Measurements from ENCODE around the gene CTDSPL. TPM values are rescaled to one million over a fixed set of nuclear protein-coding genes. Genes with fewer than 3 reads are reported as not detected.

The CTDSPL gene
- total and polyA plus RNA-seq, 2 of the 8 experiments (the other 6 are each of a cell fraction or from before 2014, with no cell fraction given): 20.3 to 42.2 TPM

DNA sequence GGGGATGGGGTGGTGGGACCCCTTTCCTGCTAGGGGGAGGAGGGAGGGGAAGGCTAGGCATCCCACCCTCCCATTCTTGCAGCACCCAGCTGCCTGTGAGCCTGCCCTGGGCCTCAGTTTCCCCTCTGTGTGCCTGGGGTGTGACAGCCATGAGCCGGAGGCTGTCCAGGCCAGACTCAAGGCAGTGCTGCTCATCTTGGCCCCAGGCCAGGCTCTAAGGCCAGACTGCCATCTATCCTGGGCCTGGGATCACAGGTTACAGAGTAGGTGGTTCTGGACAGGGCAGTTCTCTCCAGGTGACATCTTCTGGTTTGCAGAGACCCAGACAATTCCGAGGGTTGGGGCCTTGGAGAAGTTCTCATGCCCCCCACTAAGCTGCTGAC is 125.6 kb downstream of the CTDSPL start:
- Histone ChIP-seq H3K18ac (ENCODE audit: extremely low read depth, low read length) (no peak overlapping the region), H3K4me1 (replicated peaks in 1 of 4; ENCODE audit: control insufficient read depth in 3 of 4, insufficient read depth in 4 of 4, low read length in 3 of 4) (peaks cover 0 to 9% (median 6%) of the 10 kb centered on the region in 4 experiments; a peak in 5 of 7 replicates), H4K8ac (ENCODE audit: extremely low read depth, insufficient read depth, low read length) (peak overlapping the region; percentile 28; the same call in 1 of the 2 replicates), H2BK12ac (ENCODE audit: low read depth, low read length) (no peak overlapping the region), H4K20me1 (replicated peaks in 1 of 2; ENCODE audit: control insufficient read depth in 1 of 2, insufficient read depth in 2 of 2, low read length in 2 of 2) (no peaks in the 10 kb centered on the region), H4K91ac (replicated peaks; ENCODE audit: insufficient read length, low read length) (no peak overlapping the region), H2AFZ (ENCODE audit: low read length) (no peak overlapping the region), H3K23ac (ENCODE audit: insufficient read length) (no peak overlapping the region), H2BK20ac (ENCODE audit: low read length) (no peak overlapping the region), H3K14ac (ENCODE audit: insufficient read length) (no peak overlapping the region), H3K27me3 (replicated peaks in 1 of 4; ENCODE audit: control insufficient read depth in 3 of 4, extremely low read depth in 1 of 4, insufficient read depth in 3 of 4, low read length in 3 of 4) (peaks cover 0 to 5% (median 1%) of the 10 kb centered on the region in 4 experiments; a peak in 4 of 7 replicates), H3K36me3 (ENCODE audit: control insufficient read depth in 2 of 4, insufficient read depth in 4 of 4, low read length in 3 of 4) (no peaks in the 10 kb centered on the region), H3K9me3 (ENCODE audit: insufficient read depth in 2 of 2, low read depth in 1 of 2, low read length in 1 of 2) (no peaks in the 10 kb centered on the region), H2AK5ac (ENCODE audit: low read depth, low read length) (no peak overlapping the region), H3K56ac (replicated peaks; ENCODE audit: insufficient read length, low read depth, low read length) (no peak overlapping the region), H3K23me2 (ENCODE audit: low read depth, low read length) (no peaks in the 10 kb centered on the region; the same call in 1 of the 2 replicates), H3K4me3 (ENCODE audit: extremely low read depth in 1 of 4, insufficient read depth in 2 of 4, low read depth in 3 of 4, low read length in 4 of 4) (no peak overlapping the region), H2BK5ac (ENCODE audit: low read depth, low read length) (no peak overlapping the region), H3K9ac (replicated peaks in 1 of 4; ENCODE audit: extremely low read depth in 1 of 4, low read depth in 3 of 4, low read length in 3 of 4) (no peak overlapping the region), H2BK15ac (ENCODE audit: low read length) (0 out of 2 replicates have a peak overlapping the region, but pooled peaks have one; percentile 61), H3K4ac (replicated peaks; ENCODE audit: insufficient read length, low read depth, low read length) (no peak overlapping the region), H3K27ac (ENCODE audit: low read depth, low read length) (no peak overlapping the region), H3K79me1 (ENCODE audit: low read depth, low read length) (no peaks in the 10 kb centered on the region), H3K4me2 (ENCODE audit: insufficient read depth in 1 of 2, low read depth in 2 of 2, low read length in 2 of 2) (no peak overlapping the region), H3K79me2 (ENCODE audit: control insufficient read depth in 1 of 2, insufficient read depth in 2 of 2, low read length in 2 of 2) (no peaks in the 10 kb centered on the region), H4K5ac (ENCODE audit: insufficient read length, low read depth, low read length) (no peak overlapping the region), H2BK120ac (replicated peaks; ENCODE audit: low read depth, low read length) (no peak overlapping the region)
- DNase-seq (ENCODE audit: low read depth in 1 of 2, low spot score in 2 of 2): no peak
- CTCF ChIA-PET (ENCODE audit: partially characterized antibody): interaction anchor here (0.9 to 9.0 kb wide), 4 partner anchors 10 to 131 kb away, joined by 6 to 134 read pairs (median 30); no protein-coding TSS in a partner anchor
- no peak for FAIRE-seq
- 82% methylated on average over 2 of the region's 2 CpGs; no CpG with 5 or more reads in 1 of the 2 experiments for WGBS, 2 experiments (ENCODE audit: extremely low coverage in 1 of 2, insufficient coverage in 1 of 2, insufficient read length in 1 of 2, insufficient replicate concordance in 2 of 2, low coverage in 1 of 2, low lambda C conversion rate in 2 of 2, missing lambda C conversion rate in 1 of 2)
- POLR2A ChIA-PET (ENCODE audit: partially characterized antibody): no interaction called here
- TF ChIP-seq, protein P1, sequence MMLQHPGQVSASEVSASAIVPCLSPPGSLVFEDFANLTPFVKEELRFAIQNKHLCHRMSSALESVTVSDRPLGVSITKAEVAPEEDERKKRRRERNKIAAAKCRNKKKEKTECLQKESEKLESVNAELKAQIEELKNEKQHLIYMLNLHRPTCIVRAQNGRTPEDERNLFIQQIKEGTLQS (IDR thresholded peaks at IDR 0.05; ENCODE audit: insufficient read depth, low read depth, low read length): no peak
- TF ChIP-seq ASH2L (IDR thresholded peaks at IDR 0.05; ENCODE audit: low read length) (no peak), EGR1 (IDR thresholded peaks at IDR 0.05; ENCODE audit: borderline replicate concordance, low read depth, low read length) (no peak), SP2 (IDR thresholded peaks at IDR 0.05; ENCODE audit: low read length) (no peak), CHD2 (IDR thresholded peaks at IDR 0.05; ENCODE audit: low read length) (no peak), SRF (IDR thresholded peaks at IDR 0.05; ENCODE audit: low read depth, low read length) (no peak), CTBP2 (IDR thresholded peaks at IDR 0.05; ENCODE audit: borderline replicate concordance, insufficient read depth, insufficient read length, low read length) (no peak), POLR2A (IDR thresholded peaks at IDR 0.05; ENCODE audit: control extremely low read depth in 1 of 2, low read depth in 2 of 2, low read length in 2 of 2) (no peak), POLR2AphosphoS5 (IDR thresholded peaks at IDR 0.05; ENCODE audit: low read depth, low read length) (no peak), KDM4A (IDR thresholded peaks at IDR 0.05; ENCODE audit: low read depth, low read length, severe bottlenecking) (no peak), EZH2 (IDR thresholded peaks at IDR 0.05; ENCODE audit: low read depth, low read length, severe bottlenecking) (no peak), SIN3A (conservative IDR thresholded peaks at IDR 0.05 in 1 of 2, IDR thresholded peaks at IDR 0.05 in 1 of 2; ENCODE audit: low read depth in 1 of 2, low read length in 2 of 2) (no peak), YY1 (IDR thresholded peaks at IDR 0.05; ENCODE audit: low read depth, low read length) (no peak), TBP (IDR thresholded peaks at IDR 0.05; ENCODE audit: low read depth, low read length) (no peak)
